Cardiac fibroblast (primary cell): ENCODE data around the gene SLC4A11.

Experiments
- DNase-seq, 2 donors: peaks; one replicate each; pipeline versions ENCODE4 v3.0.0 to v3.0.0-alpha.2; 2010; ENCODE audit warnings: low read depth in 2 of 2
- H3K4me3 ChIP-seq, 2 donors: replicated peaks in 1 of 2; 1 replicate in 1 of 2; 2 replicates in 1 of 2; pipeline ENCODE4 v1.5.1; 2011; ENCODE audit warnings: low read depth in 2 of 2, low read length in 2 of 2, mild to moderate bottlenecking in 2 of 2, moderate library complexity in 1 of 2
- CTCF ChIP-seq: IDR thresholded peaks from one replicate; pipeline ENCODE4 v1.5.1; 2011; ENCODE audit warnings: low read depth, mild to moderate bottlenecking, low read length, inconsistent platforms

SLC4A11 gene

GRCh38 chr20:3213226-3213625 lies 25.8 kb downstream of the SLC4A11 start:
- no peak for TF ChIP-seq CTCF
- no peak overlapping the region for H3K4me3 ChIP-seq
- DNase-seq = no peak

GRCh38 chr20:3210346-3210745 lies 28.6 kb downstream of the SLC4A11 start:
- no peak for TF ChIP-seq CTCF
- no peak for DNase-seq
- H3K4me3 ChIP-seq = peak overlapping the region; percentile 87 to 95

GRCh38 chr20:3209946-3210317 lies 29.1 kb downstream of the SLC4A11 start:
- peak overlapping the region; percentile 87 to 95 for H3K4me3 ChIP-seq
- DNase-seq = peak; percentile 19 to 38
- TF ChIP-seq CTCF = no peak

- no peak for TF ChIP-seq CTCF
- H3K4me3 ChIP-seq = peak within 1 kb of the TSS; percentile 87 to 95
- peak; percentile 37 to 59 for DNase-seq
These were observed 29.6 kb downstream of the SLC4A11 start, which contains the start of gene ITPA for GRCh38 chr20:3209257-3209945. TSS of gene ITPA (plus strand) at chr20:3209498. CDS start at chr20:3209552, 54 bp downstream.

GRCh38 chr20:3208786-3209256 lies 30.2 kb downstream of the SLC4A11 start:
- TF ChIP-seq CTCF = no peak
- peak; percentile 14 to 19 for DNase-seq
- H3K4me3 ChIP-seq = peak overlapping the region; percentile 87 to 95

- no peak for TF ChIP-seq CTCF
- peak; percentile 81 to 88 for DNase-seq
- peak within 1 kb of the TSS; percentile 73 to 93 for H3K4me3 ChIP-seq
These were observed 34.7 kb downstream of the SLC4A11 start, which contains the start of gene DDRGK1 for GRCh38 chr20:3204124-3204794. TSS of gene DDRGK1 (minus strand) at chr20:3204682. CDS start at chr20:3204627, 55 bp downstream.
